Neural cell (in vitro differentiated cells): ENCODE measurements around the gene RNF227. TPM values are rescaled to one million over a fixed set of nuclear protein-coding genes. Genes with fewer than 3 reads are reported as not detected.

Experiments used
- H2AFZ ChIP-seq: fragments of 200-600, 300-800 bp; sonication (generic), shearing (Covaris generic); 2 replicates; pipeline ENCODE4 v1.6.0; 2014; ENCODE audit warnings: low read depth, mild to moderate bottlenecking, antibody characterized with exemption, low read length, moderate library complexity
- H3F3A ChIP-seq: fragments of 200-600 bp; shearing (Covaris generic); 2 replicates; pipeline ENCODE4 v1.6.1; 2016; ENCODE audit warnings: mild to moderate bottlenecking, moderate library complexity, mixed read lengths, antibody characterized with exemption, low read length; ENCODE audit not compliant: insufficient read depth, poor library complexity, severe bottlenecking
- H3K27ac ChIP-seq: fragments of 200-600, 300-800 bp; sonication (generic), shearing (Covaris generic); 2 replicates; pipeline ENCODE4 v1.5.1; 2014; ENCODE audit warnings: mild to moderate bottlenecking, low read length, moderate library complexity
- H3K27me3 ChIP-seq: fragments of 300-800, 200-600 bp; sonication (generic), shearing (Covaris generic); 2 replicates; pipeline ENCODE4 v1.6.0; 2014; ENCODE audit warnings: mild to moderate bottlenecking, low read depth, low read length, moderate library complexity; ENCODE audit not compliant: insufficient read depth
- H3K36me3 ChIP-seq: fragments of 300-800, 200-600 bp; sonication (generic), shearing (Covaris generic); 2 replicates; pipeline ENCODE4 v1.5.1; 2014; ENCODE audit warnings: mild to moderate bottlenecking, antibody characterized with exemption, low read length, moderate library complexity; ENCODE audit not compliant: insufficient read depth
- H3K4me2 ChIP-seq: fragments of 300-800, 200-600 bp; sonication (generic), shearing (Covaris generic); 2 replicates; pipeline ENCODE4 v1.6.0; 2014; ENCODE audit warnings: mild to moderate bottlenecking, low read length
- H3K4me3 ChIP-seq: fragments of 300-800, 200-600 bp; sonication (generic), shearing (Covaris generic); 2 replicates; pipeline ENCODE4 v1.5.1; 2014; ENCODE audit warnings: mild to moderate bottlenecking, low read length, moderate library complexity
- H3K79me2 ChIP-seq: fragments of 200-600 bp; shearing (Covaris generic); replicated peaks from 2 replicates; pipeline ENCODE4 v1.6.0; 2014; ENCODE audit warnings: mild to moderate bottlenecking, low read length, moderate library complexity; ENCODE audit not compliant: insufficient read depth
- H3K9ac ChIP-seq: fragments of 300-800, 200-600 bp; sonication (generic), shearing (Covaris generic); 2 replicates; pipeline ENCODE4 v1.6.1; 2016; ENCODE audit warnings: mild to moderate bottlenecking, low read length, mixed read lengths
- H3K9me2 ChIP-seq: fragments of 200-600 bp; shearing (Covaris generic); 2 replicates; pipeline ENCODE4 v1.6.1; 2016; ENCODE audit warnings: mild to moderate bottlenecking, low read length, mixed read lengths; ENCODE audit not compliant: insufficient read depth
- H3K9me3 ChIP-seq: fragments of 200-600, 300-800 bp; sonication (generic), shearing (Covaris generic); 2 replicates; pipeline ENCODE4 v1.6.1; 2016; ENCODE audit warnings: mild to moderate bottlenecking, mixed run types, low read length, moderate library complexity, mixed read lengths
- H4K20me1 ChIP-seq: fragments of 200-600 bp; shearing (Covaris generic); 2 replicates; pipeline ENCODE4 v1.6.1; 2016; ENCODE audit warnings: mild to moderate bottlenecking, mixed run types; ENCODE audit not compliant: insufficient read depth
- CTCF ChIP-seq: fragments of 450-650 bp; IDR thresholded peaks from 2 replicates; pipeline ENCODE4 v1.5.1; 2014; ENCODE audit warnings: antibody characterized with exemption, mild to moderate bottlenecking, moderate library complexity; ENCODE audit not compliant: poor library complexity, severe bottlenecking
- EP300 ChIP-seq: fragments of 450-650 bp; conservative IDR thresholded peaks from 2 replicates; pipeline ENCODE4 v1.6.1; 2014; ENCODE audit warnings: antibody characterized with exemption, mild to moderate bottlenecking, moderate library complexity; ENCODE audit not compliant: poor library complexity, severe bottlenecking
- EZH2 ChIP-seq: fragments of 200-600, 300-800 bp; shearing (Covaris generic), sonication (generic); IDR thresholded peaks from 2 replicates; pipeline ENCODE4 v1.6.1; 2014; ENCODE audit warnings: antibody characterized with exemption, low read length, borderline replicate concordance, mild to moderate bottlenecking; ENCODE audit not compliant: insufficient read depth, poor library complexity, severe bottlenecking
- MXI1 ChIP-seq: fragments of 450-650 bp; conservative IDR thresholded peaks from 2 replicates; pipeline ENCODE4 v1.6.1; 2014; ENCODE audit warnings: antibody characterized with exemption, mild to moderate bottlenecking; ENCODE audit not compliant: poor library complexity, severe bottlenecking
- RAD21 ChIP-seq: fragments of 450-650 bp; conservative IDR thresholded peaks from 2 replicates; pipeline ENCODE4 v1.6.1; 2014; ENCODE audit warnings: antibody characterized with exemption, mild to moderate bottlenecking, moderate library complexity
- REST ChIP-seq: IDR thresholded peaks from 2 replicates; pipeline ENCODE4 v1.6.1; 2012; ENCODE audit warnings: borderline replicate concordance
- polyA plus RNA-seq: library from polyadenylated mRNA; depleted of rRNA; stranded (reverse); fragments of >200 nt; gene quantifications from 2 replicates; pipeline ENCODE4 v1.2.3, GENCODE V29; 2014

Gene RNF227
- polyA plus RNA-seq, 1 donor from 2014 or later = 69.9 TPM

GRCh38 chr17:7929158-7930023 lies 13.3 kb upstream of the RNF227 start, which contains the start of gene KCNAB3:
Gene KCNAB3 (minus strand): TSS chr17:7929856. CDS start chr17:7929435, 421 bp downstream.
- peak within 1 kb of the TSS; percentile 100 for H3K4me2 ChIP-seq
- no peaks in the 10 kb centered on the region for H4K20me1 ChIP-seq
- TF ChIP-seq EP300 = no peak
- TF ChIP-seq MXI1 = no peak
- TF ChIP-seq EZH2 = no peak
- no peak for TF ChIP-seq REST
- TF ChIP-seq CTCF = no peak
- no peaks in the 10 kb centered on the region for H3K9me2 ChIP-seq
- no peaks in the 10 kb centered on the region for H3K36me3 ChIP-seq
- no peaks in the 10 kb centered on the region for H3K27me3 ChIP-seq
- H3K9me3 ChIP-seq = no peaks in the 10 kb centered on the region
- no peak within 1 kb of the TSS for H3K27ac ChIP-seq
- peak within 1 kb of the TSS; percentile 91 for H3K4me3 ChIP-seq
- H3K79me2 ChIP-seq = peaks cover 35% of the 10 kb centered on the region
- no peak within 1 kb of the TSS for H2AFZ ChIP-seq
- H3K9ac ChIP-seq = peak within 1 kb of the TSS; percentile 89
- no peaks in the 10 kb centered on the region for H3F3A ChIP-seq

- no peak for TF ChIP-seq EZH2
- TF ChIP-seq RAD21 = no peak
- no peak overlapping the region for H3K4me2 ChIP-seq
- no peaks in the 10 kb centered on the region for H3F3A ChIP-seq
- no peak overlapping the region for H2AFZ ChIP-seq
- H3K27me3 ChIP-seq = no peaks in the 10 kb centered on the region
- no peak overlapping the region for H3K27ac ChIP-seq
- no peak overlapping the region for H3K9ac ChIP-seq
- no peaks in the 10 kb centered on the region for H3K9me3 ChIP-seq
- no peaks in the 10 kb centered on the region for H3K9me2 ChIP-seq
- H3K4me3 ChIP-seq = no peak overlapping the region
- no peaks in the 10 kb centered on the region for H3K36me3 ChIP-seq
- peaks cover 17% of the 10 kb centered on the region for H3K79me2 ChIP-seq
- H4K20me1 ChIP-seq = no peaks in the 10 kb centered on the region
Observed at GRCh38 chr17:7927596-7927995, 11.5 kb upstream of the RNF227 start.
